H1 (cell line): ENCODE results near the gene DIPK1B. TPM values are rescaled to one million over a fixed set of nuclear protein-coding genes. Genes with fewer than 3 reads are reported as not detected.

Experiments
- CTCF ChIA-PET: fragments of 300-600 bp; sonication (Branson Sonifier 250); formaldehyde crosslinking; loops from one replicate; lab custom pipeline; 2021; ENCODE audit not compliant: partially characterized antibody; lab: Charles Lee
- POLR2A ChIA-PET: fragments of 300-600 bp; sonication (Branson Sonifier 250); formaldehyde crosslinking; loops from one replicate; lab custom pipeline; 2021; ENCODE audit warnings: inconsistent platforms; ENCODE audit not compliant: partially characterized antibody; lab: Charles Lee
- DNase-seq, 2 experiments: peaks; one replicate each; pipeline versions ENCODE4 v3.0.0 to v3.0.0-alpha.2; 2010 to 2022; ENCODE audit warnings: low spot score in 2 of 2, low read depth in 1 of 2, mixed read lengths in 1 of 2
- FAIRE-seq: peaks from 2 replicates; lab custom pipeline; 2011; peaks lifted over from hg19 to GRCh38; lab: Jason Lieb, UNC
- H2AFZ ChIP-seq: 2 replicates; pipeline ENCODE4 v1.8.1; 2012; ENCODE audit warnings: low read length, inconsistent platforms
- H2AK5ac ChIP-seq: 2 replicates; pipeline ENCODE4 v1.6.1; 2013; ENCODE audit warnings: low read depth, low read length
- H2BK120ac ChIP-seq: replicated peaks from 2 replicates; pipeline ENCODE3; 2013; ENCODE audit warnings: low read depth, low read length, inconsistent platforms
- H2BK12ac ChIP-seq: 2 replicates; pipeline ENCODE4 v1.6.1; 2013; ENCODE audit warnings: low read depth, low read length
- H2BK15ac ChIP-seq: 2 replicates; pipeline ENCODE4 v1.6.1; 2013; ENCODE audit warnings: low read length
- H2BK20ac ChIP-seq: 2 replicates; pipeline ENCODE4 v1.6.1; 2013; ENCODE audit warnings: low read length
- H2BK5ac ChIP-seq: 2 replicates; pipeline ENCODE4 v1.6.1; 2013; ENCODE audit warnings: low read depth, low read length
- H3K14ac ChIP-seq: 2 replicates; pipeline ENCODE4 v1.6.1; 2013; ENCODE audit warnings: inconsistent platforms; ENCODE audit not compliant: insufficient read length
- H3K18ac ChIP-seq: 2 replicates; pipeline ENCODE4 v1.6.1; 2013; ENCODE audit warnings: low read length; ENCODE audit errors: extremely low read depth
- H3K23ac ChIP-seq: 2 replicates; pipeline ENCODE4 v1.6.1; 2013; ENCODE audit warnings: inconsistent platforms; ENCODE audit not compliant: insufficient read length
- H3K23me2 ChIP-seq: 2 replicates; pipeline ENCODE4 v1.6.1; 2013; ENCODE audit warnings: low read depth, low read length
- H3K27ac ChIP-seq: 2 replicates; pipeline ENCODE4 v1.6.1; 2011; ENCODE audit warnings: low read depth, low read length, inconsistent platforms
- H3K27me3 ChIP-seq, 4 experiments: replicated peaks in 1 of 4; 1 replicate in 1 of 4; 2 replicates in 3 of 4; pipeline versions ENCODE4 v1.6.1 to v1.8.1; 2011 to 2013; ENCODE audit warnings: low read length in 3 of 4, mild to moderate bottlenecking in 3 of 4, inconsistent platforms in 2 of 4, mixed read lengths in 2 of 4, moderate library complexity in 1 of 4; ENCODE audit not compliant: control insufficient read depth in 3 of 4, insufficient read depth in 3 of 4; ENCODE audit errors: extremely low read depth in 1 of 4
- H3K36me3 ChIP-seq, 4 experiments: 2 replicates each; pipeline versions ENCODE4 v1.6.1 to v1.8.1; 2011 to 2013; ENCODE audit warnings: mild to moderate bottlenecking in 4 of 4, low read length in 3 of 4, moderate library complexity in 2 of 4, control low read depth in 1 of 4, inconsistent platforms in 1 of 4; ENCODE audit not compliant: insufficient read depth in 4 of 4, control insufficient read depth in 2 of 4
- H3K4ac ChIP-seq: replicated peaks from 2 replicates; pipeline ENCODE3; 2013; ENCODE audit warnings: low read length, low read depth, mixed read lengths, inconsistent platforms; ENCODE audit not compliant: insufficient read length
- H3K4me1 ChIP-seq, 4 experiments: replicated peaks in 1 of 4; 1 replicate in 1 of 4; 2 replicates in 3 of 4; pipeline versions ENCODE4 v1.6.1 to v1.8.1; 2011 to 2013; ENCODE audit warnings: low read length in 3 of 4, inconsistent platforms in 2 of 4, mixed read lengths in 1 of 4; ENCODE audit not compliant: insufficient read depth in 4 of 4, control insufficient read depth in 3 of 4
- H3K4me2 ChIP-seq, 2 experiments: 2 replicates each; pipeline versions ENCODE4 v1.6.1 to v1.8.1; 2011 to 2013; ENCODE audit warnings: low read depth in 2 of 2, low read length in 2 of 2, control low read depth in 1 of 2, inconsistent platforms in 1 of 2, mild to moderate bottlenecking in 1 of 2; ENCODE audit not compliant: insufficient read depth in 1 of 2
- H3K4me3 ChIP-seq, 4 experiments: fragments of 200-600, 300-600 bp in 1 of 4; sonication (generic), shearing (Covaris generic), sonication (Bioruptor Twin) in 1 of 4; 2 replicates each; pipeline versions ENCODE4 v1.5.1 to v1.8.1; 2011 to 2016; ENCODE audit warnings: low read length in 4 of 4, low read depth in 3 of 4, control low read depth in 2 of 4, inconsistent platforms in 2 of 4, mild to moderate bottlenecking in 2 of 4, mixed read lengths in 1 of 4, moderate library complexity in 1 of 4; ENCODE audit not compliant: insufficient read depth in 2 of 4; ENCODE audit errors: extremely low read depth in 1 of 4
- H3K56ac ChIP-seq: replicated peaks from 2 replicates; pipeline ENCODE3; 2013; ENCODE audit warnings: low read depth, mild to moderate bottlenecking, mixed read lengths, low read length, inconsistent platforms; ENCODE audit not compliant: insufficient read length
- H3K79me1 ChIP-seq: 2 replicates; pipeline ENCODE4 v1.6.1; 2013; ENCODE audit warnings: low read depth, low read length, control low read depth
- H3K79me2 ChIP-seq, 2 experiments: 2 replicates each; pipeline versions ENCODE4 v1.6.1 to v1.8.1; 2012 to 2013; ENCODE audit warnings: low read length in 2 of 2, mild to moderate bottlenecking in 2 of 2, inconsistent platforms in 1 of 2; ENCODE audit not compliant: insufficient read depth in 2 of 2, control insufficient read depth in 1 of 2
- H3K9ac ChIP-seq, 4 experiments: replicated peaks in 1 of 4; 1 replicate in 1 of 4; 2 replicates in 3 of 4; pipeline versions ENCODE4 v1.6.1 to v1.8.1; 2011 to 2013; ENCODE audit warnings: low read depth in 3 of 4, low read length in 3 of 4, control low read depth in 2 of 4, mild to moderate bottlenecking in 2 of 4, moderate library complexity in 2 of 4, inconsistent platforms in 1 of 4; ENCODE audit errors: extremely low read depth in 1 of 4
- H3K9me3 ChIP-seq, 2 experiments: 2 replicates each; pipeline versions ENCODE4 v1.6.1 to v1.8.1; 2012 to 2013; ENCODE audit warnings: mild to moderate bottlenecking in 2 of 2, moderate library complexity in 2 of 2, control low read depth in 1 of 2, inconsistent platforms in 1 of 2, low read depth in 1 of 2, low read length in 1 of 2, mixed read lengths in 1 of 2; ENCODE audit not compliant: insufficient read depth in 2 of 2
- H4K20me1 ChIP-seq, 2 experiments: replicated peaks in 1 of 2; 2 replicates each; pipeline versions ENCODE3 to v1.8.1; 2011 to 2013; ENCODE audit warnings: inconsistent platforms in 2 of 2, low read length in 2 of 2, mild to moderate bottlenecking in 1 of 2; ENCODE audit not compliant: insufficient read depth in 2 of 2, control insufficient read depth in 1 of 2
- H4K5ac ChIP-seq: 2 replicates; pipeline ENCODE4 v1.6.1; 2013; ENCODE audit warnings: low read length, low read depth, mixed read lengths, inconsistent platforms; ENCODE audit not compliant: insufficient read length
- H4K8ac ChIP-seq: 2 replicates; pipeline ENCODE4 v1.8.0; 2013; ENCODE audit warnings: mild to moderate bottlenecking, moderate library complexity, low read length, inconsistent platforms; ENCODE audit not compliant: insufficient read depth; ENCODE audit errors: extremely low read depth
- H4K91ac ChIP-seq: replicated peaks from 2 replicates; pipeline ENCODE3; 2013; ENCODE audit warnings: low read length, mixed read lengths, inconsistent platforms; ENCODE audit not compliant: insufficient read length
- SAP30 ChIP-seq: fragments of 300-600 bp; sonication (generic); IDR thresholded peaks from 2 replicates; pipeline ENCODE4 v1.7.1; 2012; ENCODE audit warnings: low read length, moderate library complexity, mild to moderate bottlenecking, inconsistent platforms; ENCODE audit not compliant: insufficient read depth, insufficient replicate concordance
- WGBS, 2 experiments: shearing (Covaris generic) in 1 of 2; methylation state at CpG; one replicate each; pipeline versions ENCODE4 v1.1.6 to v1.1.7; 2013 to 2015; ENCODE audit warnings: low lambda C conversion rate in 2 of 2, mixed read lengths in 2 of 2, inconsistent platforms in 1 of 2, low coverage in 1 of 2, missing lambda C conversion rate in 1 of 2; ENCODE audit not compliant: insufficient replicate concordance in 2 of 2, insufficient coverage in 1 of 2, insufficient read length in 1 of 2; ENCODE audit errors: extremely low coverage in 1 of 2, missing lambda C conversion rate in 1 of 2; 5-methylcytosine and 5-hydroxymethylcytosine counted together
- polyA plus RNA-seq, 7 experiments: library from polyadenylated mRNA; depleted of rRNA in 3 of 7; stranded (reverse) in 5 of 7; unstranded in 2 of 7; fragments of >200 nt in 5 of 7; fragments of 200-250 nt in 2 of 7; gene quantifications; 1 replicate in 5 of 7; 2 replicates in 1 of 7; 4 replicates in 1 of 7; pipeline versions ENCODE4 v1.2.1 to v1.2.3, GENCODE V29; 2011 to 2013; ENCODE audit warnings: missing spikeins in 2 of 7, mixed read lengths in 2 of 7
- total RNA-seq: library from RNA; stranded (reverse); fragmentation: NEBNext Ultra II Directional; extraction: Animal tissue kit (Norgen Biotek cat#: 25700); gene quantifications from 2 replicates; pipeline ENCODE4 v1.2.1, GENCODE V29; 2021
- TF ChIP-seq, protein P1 (sequence below), 3 experiments: IDR thresholded peaks; 1 replicate in 2 of 3; 2 replicates in 1 of 3; pipeline versions ENCODE4 v1.5.1 to v1.6.1; 2011; ENCODE audit warnings: low read length in 3 of 3, mild to moderate bottlenecking in 3 of 3, inconsistent platforms in 2 of 3, low read depth in 1 of 3, moderate library complexity in 1 of 3; ENCODE audit not compliant: insufficient read depth in 1 of 3; ENCODE audit errors: control extremely low read depth in 1 of 3

DIPK1B gene
- total and polyA plus RNA-seq, 2 of the 8 experiments (the other 6 are each of a cell fraction or from before 2014, with no cell fraction given): 32.3 to 64.8 TPM

DNA sequence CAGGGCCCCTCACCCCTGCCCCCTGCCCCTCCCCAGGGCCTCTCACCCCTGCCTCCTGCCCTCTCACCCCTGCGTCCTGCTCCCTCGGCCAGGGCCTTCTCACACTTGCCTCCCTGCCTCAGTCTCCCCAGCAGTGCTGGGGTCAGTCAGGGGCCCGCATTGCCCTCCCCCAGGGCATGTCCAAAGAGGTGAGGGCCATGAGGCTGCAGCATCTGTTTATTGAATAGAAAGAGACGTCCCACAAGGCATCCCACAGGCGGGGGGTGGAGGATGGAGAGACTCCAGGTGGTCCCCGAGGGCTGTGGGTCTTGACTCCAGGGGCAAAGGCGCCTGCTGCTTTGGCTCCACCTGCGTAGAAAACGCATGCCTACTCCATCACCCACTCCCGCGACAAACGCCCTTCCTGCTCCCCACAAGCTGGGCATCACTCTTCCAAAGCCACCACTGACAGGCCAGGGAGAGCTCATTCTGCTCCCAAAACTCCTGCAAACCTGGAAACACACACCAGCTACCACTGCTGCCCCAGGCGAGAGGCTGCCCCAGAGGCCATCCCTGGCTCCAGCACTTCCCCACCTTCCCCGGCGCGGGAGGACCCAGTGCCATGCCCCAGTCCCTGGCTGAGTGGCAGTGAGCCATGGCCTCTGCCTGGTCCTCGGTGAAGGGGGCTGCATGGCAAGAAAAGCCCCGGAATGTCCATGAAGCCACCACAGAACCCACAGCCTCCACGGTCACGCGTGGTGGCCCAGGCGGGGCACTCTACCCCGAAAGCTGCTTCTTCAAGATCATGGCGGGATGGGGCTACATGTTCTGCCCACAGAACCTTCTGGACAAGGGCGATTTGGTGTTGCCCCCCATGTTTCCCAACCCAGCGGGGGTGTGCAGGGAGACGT is 47.3 kb downstream of the DIPK1B start:
- peaks cover 0 to 6% of the 10 kb centered on the region in 2 experiments; a peak in 1 of 4 replicates for H3K9me3 ChIP-seq
- TF ChIP-seq SAP30: no peak
- TF ChIP-seq, protein P1, sequence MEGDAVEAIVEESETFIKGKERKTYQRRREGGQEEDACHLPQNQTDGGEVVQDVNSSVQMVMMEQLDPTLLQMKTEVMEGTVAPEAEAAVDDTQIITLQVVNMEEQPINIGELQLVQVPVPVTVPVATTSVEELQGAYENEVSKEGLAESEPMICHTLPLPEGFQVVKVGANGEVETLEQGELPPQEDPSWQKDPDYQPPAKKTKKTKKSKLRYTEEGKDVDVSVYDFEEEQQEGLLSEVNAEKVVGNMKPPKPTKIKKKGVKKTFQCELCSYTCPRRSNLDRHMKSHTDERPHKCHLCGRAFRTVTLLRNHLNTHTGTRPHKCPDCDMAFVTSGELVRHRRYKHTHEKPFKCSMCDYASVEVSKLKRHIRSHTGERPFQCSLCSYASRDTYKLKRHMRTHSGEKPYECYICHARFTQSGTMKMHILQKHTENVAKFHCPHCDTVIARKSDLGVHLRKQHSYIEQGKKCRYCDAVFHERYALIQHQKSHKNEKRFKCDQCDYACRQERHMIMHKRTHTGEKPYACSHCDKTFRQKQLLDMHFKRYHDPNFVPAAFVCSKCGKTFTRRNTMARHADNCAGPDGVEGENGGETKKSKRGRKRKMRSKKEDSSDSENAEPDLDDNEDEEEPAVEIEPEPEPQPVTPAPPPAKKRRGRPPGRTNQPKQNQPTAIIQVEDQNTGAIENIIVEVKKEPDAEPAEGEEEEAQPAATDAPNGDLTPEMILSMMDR (IDR thresholded peaks at IDR 0.05; ENCODE audit: control extremely low read depth in 1 of 3, insufficient read depth in 1 of 3, low read depth in 1 of 3, low read length in 3 of 3): 0 out of 4 replicates have a peak, but pooled peaks of 1 of the 3 experiments have one; percentile 1
- TF ChIP-seq, all 59 proteins: peak for 1
- H3K4me2 ChIP-seq: no peak overlapping the region
- no peak overlapping the region for H2BK15ac ChIP-seq
- H3K23me2 ChIP-seq: no peaks in the 10 kb centered on the region; the same call in 1 of the 2 replicates
- H2BK12ac ChIP-seq: 0 out of 2 replicates have a peak overlapping the region, but pooled peaks have one; percentile 39
- H3K27ac ChIP-seq: no peak overlapping the region
- H4K5ac ChIP-seq: no peak overlapping the region
- no peaks in the 10 kb centered on the region; a peak in 2 of 7 replicates for H3K27me3 ChIP-seq
- H2AFZ ChIP-seq: no peak overlapping the region
- H4K8ac ChIP-seq: peak overlapping the region; percentile 93; the same call in 1 of the 2 replicates
- no peak overlapping the region for H3K4ac ChIP-seq
- no peak overlapping the region for H2BK120ac ChIP-seq
- no peak overlapping the region for H3K56ac ChIP-seq
- H4K20me1 ChIP-seq: no peaks in the 10 kb centered on the region
- no peak overlapping the region for H3K18ac ChIP-seq
- DNase-seq (peak in 1 of 2 experiments; percentile 49), FAIRE-seq (no peak)
- whole genome bisulfite sequencing, 2 experiments: 84% methylated on average over 26 of the region's 27 CpGs; no CpG with 5 or more reads in 1 of the 2 experiments
- POLR2A ChIA-PET: interaction anchor here (0.6 to 3.8 kb wide), 5 partner anchors 32 to 216 kb away, joined by 3 to 34 read pairs (median 3); partner anchors contain the start of gene RABL6
- 0 out of 2 replicates have a peak overlapping the region, but pooled peaks have one; percentile 34 for H2BK20ac ChIP-seq
- no peak overlapping the region for H3K23ac ChIP-seq
- H3K4me1 ChIP-seq: peaks cover 0 to 13% (median 6%) of the 10 kb centered on the region in 4 experiments; a peak in 4 of 7 replicates
- H3K79me2 ChIP-seq: no peaks in the 10 kb centered on the region
- CTCF ChIA-PET: interaction anchor here (0.6 to 5.1 kb wide), 14 partner anchors 11 to 305 kb away, joined by 3 to 42 read pairs (median 4); partner anchors contain the start of gene LCN10
- no peaks in the 10 kb centered on the region for H3K36me3 ChIP-seq
- H2AK5ac ChIP-seq: no peak overlapping the region
- no peak overlapping the region for H3K4me3 ChIP-seq
- H4K91ac ChIP-seq: no peak overlapping the region
- no peak overlapping the region for H2BK5ac ChIP-seq
- H3K14ac ChIP-seq: no peak overlapping the region
- no peak overlapping the region for H3K9ac ChIP-seq
- H3K79me1 ChIP-seq: no peaks in the 10 kb centered on the region
